ENCODE measurements around the gene MAGI2. TPM values are rescaled to one million over a fixed set of nuclear protein-coding genes. Genes with fewer than 3 reads are reported as not detected.
"Not testable (repeated sequence)": the region's sequence is repeated elsewhere in the genome, so short reads cannot be mapped to it uniquely, and the experiment has no call there.

MAGI2 gene
- total RNA-seq, 4 donors from 2014 or later, result 0.98 to 4.8 (median 2.5) TPM

GRCh38 chr7:78011642-78012041 is 1441.8 kb downstream of the MAGI2 start:
- no peaks in the 10 kb centered on the region for H3K9me3 ChIP-seq
- TF ChIP-seq POLR2A (IDR thresholded peaks at IDR 0.05), result no peak
- no peak for TF ChIP-seq POLR2AphosphoS5 (IDR thresholded peaks at IDR 0.05)
- TF ChIP-seq EP300 (IDR thresholded peaks at IDR 0.05), result no peak
- no peak for TF ChIP-seq CTCF (IDR thresholded peaks at IDR 0.05)
- no peak overlapping the region for H3K4me3 ChIP-seq
- no peaks in the 10 kb centered on the region for H3K4me1 ChIP-seq
- H3K27me3 ChIP-seq, result no peaks in the 10 kb centered on the region
- no peak overlapping the region for H3K27ac ChIP-seq
- H3K36me3 ChIP-seq, result no peaks in the 10 kb centered on the region
- DNase-seq (ENCODE audit: low spot score in 2 of 2), result no peak
- WGBS, result 79% methylated on average over 5 of the region's 5 CpGs

GRCh38 chr7:78007231-78007630 is 1446.2 kb downstream of the MAGI2 start:
- no peak for DNase-seq (ENCODE audit: low spot score in 2 of 2)
- no peak overlapping the region for H3K27ac ChIP-seq
- no peak overlapping the region for H3K4me3 ChIP-seq
- no peaks in the 10 kb centered on the region for H3K36me3 ChIP-seq
- 91% methylated on average over 3 of the region's 3 CpGs for WGBS
- no peak for TF ChIP-seq EP300 (IDR thresholded peaks at IDR 0.05)
- TF ChIP-seq POLR2A (IDR thresholded peaks at IDR 0.05), result no peak
- no peak for TF ChIP-seq POLR2AphosphoS5 (IDR thresholded peaks at IDR 0.05)
- no peak for TF ChIP-seq CTCF (IDR thresholded peaks at IDR 0.05)
- H3K27me3 ChIP-seq, result no peaks in the 10 kb centered on the region
- H3K4me1 ChIP-seq, result no peaks in the 10 kb centered on the region
- H3K9me3 ChIP-seq, result no peaks in the 10 kb centered on the region

- 92% methylated on average over 9 of the region's 10 CpGs for WGBS
- DNase-seq (ENCODE audit: low spot score in 2 of 2), result no peak
- H3K36me3 ChIP-seq, result no peaks in the 10 kb centered on the region
- H3K4me1 ChIP-seq, result no peaks in the 10 kb centered on the region
- H3K27ac ChIP-seq, result no peak overlapping the region
- no peaks in the 10 kb centered on the region for H3K9me3 ChIP-seq
- no peaks in the 10 kb centered on the region for H3K27me3 ChIP-seq
- no peak for TF ChIP-seq EP300 (IDR thresholded peaks at IDR 0.05)
- no peak for TF ChIP-seq CTCF (IDR thresholded peaks at IDR 0.05)
- no peak for TF ChIP-seq POLR2AphosphoS5 (IDR thresholded peaks at IDR 0.05)
- TF ChIP-seq POLR2A (IDR thresholded peaks at IDR 0.05), result no peak
- no peak overlapping the region for H3K4me3 ChIP-seq
Observed at GRCh38 chr7:78006063-78006755, 1447.3 kb downstream of the MAGI2 start.

- no peak for TF ChIP-seq EP300 (IDR thresholded peaks at IDR 0.05)
- no peak for TF ChIP-seq CTCF (IDR thresholded peaks at IDR 0.05)
- no peak for TF ChIP-seq POLR2A (IDR thresholded peaks at IDR 0.05)
- H3K4me3 ChIP-seq, result no peak overlapping the region
- 93% methylated on average over 4 of the region's 4 CpGs for WGBS
Observed at GRCh38 chr7:78002715-78003114, 1450.8 kb downstream of the MAGI2 start.

GRCh38 chr7:78002021-78002420 is 1451.4 kb downstream of the MAGI2 start:
- no peaks in the 10 kb centered on the region for H3K36me3 ChIP-seq
- no peaks in the 10 kb centered on the region for H3K9me3 ChIP-seq
- DNase-seq (ENCODE audit: low spot score in 2 of 2), result no peak
- no peak overlapping the region for H3K27ac ChIP-seq
- H3K27me3 ChIP-seq, result no peaks in the 10 kb centered on the region
- H3K4me1 ChIP-seq, result no peaks in the 10 kb centered on the region
- 64% methylated on average over 3 of the region's 3 CpGs for WGBS
- no peak overlapping the region for H3K4me3 ChIP-seq
- no peak for TF ChIP-seq EP300 (IDR thresholded peaks at IDR 0.05)
- TF ChIP-seq CTCF (IDR thresholded peaks at IDR 0.05), result no peak
- TF ChIP-seq POLR2A (IDR thresholded peaks at IDR 0.05), result no peak
- no peak for TF ChIP-seq POLR2AphosphoS5 (IDR thresholded peaks at IDR 0.05)

More at GRCh38 chr7:78002715-78003114, 1450.8 kb downstream of the MAGI2 start:
- Histone ChIP-seq H3K27ac (no peak overlapping the region), H3K9me3 (no peaks in the 10 kb centered on the region), H3K4me1 (no peaks in the 10 kb centered on the region), H3K36me3 (no peaks in the 10 kb centered on the region), H3K27me3 (no peaks in the 10 kb centered on the region)
- no peak for DNase-seq (ENCODE audit: low spot score in 2 of 2)

- 83% methylated on average over 3 of the region's 3 CpGs for WGBS
- DNase-seq (ENCODE audit: low spot score in 2 of 2); H3K4me1 ChIP-seq; H3K4me3 ChIP-seq; H3K27ac ChIP-seq; H3K36me3 ChIP-seq; H3K9me3 ChIP-seq; H3K27me3 ChIP-seq: not testable (repeated sequence)
Observed at GRCh38 chr7:77999168-77999567, 1454.3 kb downstream of the MAGI2 start.

All from suprapubic skin (tissue), 4 donors.